ENCODE data around the gene OVOL1.
"Not testable (repeated sequence)": the region's sequence is repeated elsewhere in the genome, so short reads cannot be mapped to it uniquely, and the experiment has no call there.

Gene OVOL1

GRCh38 chr11:65786786-65787636, at the start of gene OVOL1:
Gene OVOL1 (plus strand): TSS chr11:65787063. CDS start chr11:65787374, 311 bp downstream.
- DNase-seq, result no peak

GRCh38 chr11:65739022-65739421, 47.8 kb upstream of the OVOL1 start:
- DNase-seq, result no peak

GRCh38 chr11:65741185-65741584, 45.7 kb upstream of the OVOL1 start:
- no peak for DNase-seq

GRCh38 chr11:65742353-65742752, 44.5 kb upstream of the OVOL1 start:
- DNase-seq, result no peak

- no peak for DNase-seq
These were observed 43.2 kb upstream of the OVOL1 start for GRCh38 chr11:65743681-65744025.

- no peak for DNase-seq
These were observed 42.7 kb upstream of the OVOL1 start for GRCh38 chr11:65744026-65744698.

GRCh38 chr11:65744699-65745042, 42.2 kb upstream of the OVOL1 start:
- DNase-seq, result no peak

- no peak for DNase-seq
These were observed 41.8 kb upstream of the OVOL1 start for GRCh38 chr11:65745049-65745448.

- DNase-seq, result not testable (repeated sequence)
These were observed 24.7 kb upstream of the OVOL1 start for GRCh38 chr11:65762169-65762568.

GRCh38 chr11:65762816-65763215, 24.0 kb upstream of the OVOL1 start:
- DNase-seq, result not testable (repeated sequence)

GRCh38 chr11:65764434-65764833, 22.4 kb upstream of the OVOL1 start:
- no peak for DNase-seq

GRCh38 chr11:65766535-65766934, 20.3 kb upstream of the OVOL1 start:
- DNase-seq, result peak; percentile 5

- no peak for DNase-seq
These were observed 19.5 kb upstream of the OVOL1 start for GRCh38 chr11:65767406-65767805.

GRCh38 chr11:65767806-65768205, 19.1 kb upstream of the OVOL1 start:
- DNase-seq, result not testable (repeated sequence)

- no peak for DNase-seq
These were observed 15.8 kb upstream of the OVOL1 start for GRCh38 chr11:65770951-65771567.

- no peak for DNase-seq
These were observed 15.2 kb upstream of the OVOL1 start for GRCh38 chr11:65771589-65772112.

- DNase-seq, result no peak
These were observed 13.0 kb upstream of the OVOL1 start for GRCh38 chr11:65773784-65774411.

- DNase-seq, result no peak
These were observed 12.1 kb upstream of the OVOL1 start for GRCh38 chr11:65774525-65775306.

GRCh38 chr11:65776196-65776595, 10.7 kb upstream of the OVOL1 start:
- no peak for DNase-seq

GRCh38 chr11:65776710-65777141, 10.1 kb upstream of the OVOL1 start:
- DNase-seq, result no peak

GRCh38 chr11:65777241-65777640, 9.6 kb upstream of the OVOL1 start:
- DNase-seq, result no peak

- no peak for DNase-seq
These were observed 9.0 kb upstream of the OVOL1 start for GRCh38 chr11:65777821-65778361.

Data from amniotic stem cell (primary cell).